ENCODE data around the gene SLC27A2. TPM values are rescaled to one million over a fixed set of nuclear protein-coding genes. Genes with fewer than 3 reads are reported as not detected.

SLC27A2 gene
- total RNA-seq, 1 experiment from 2014 or later = 7.0 TPM

DNA sequence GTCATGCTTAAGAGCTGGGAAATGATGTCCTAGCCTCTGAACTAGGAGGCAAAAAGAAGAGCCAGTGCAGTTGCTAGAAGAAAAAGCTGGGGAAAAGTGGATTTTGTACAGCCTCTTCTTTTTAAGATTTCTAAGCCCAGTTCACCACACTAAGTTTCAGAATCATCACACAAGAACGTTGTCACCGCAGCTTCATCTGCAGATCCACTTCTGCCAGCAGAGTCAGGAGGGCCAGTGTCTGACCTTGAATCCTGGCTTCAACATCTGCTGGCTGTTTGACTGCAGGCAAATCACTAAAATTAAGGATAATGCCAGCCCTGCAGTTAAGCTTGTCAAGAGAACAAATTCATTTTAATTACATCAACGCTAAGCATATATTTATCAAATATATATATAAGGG lies 47.3 kb downstream of the SLC27A2 start:
- no peaks in the 10 kb centered on the region for H3K4me1 ChIP-seq (ENCODE audit: insufficient read depth, low read length)
- H2AK5ac ChIP-seq (ENCODE audit: insufficient read length, low read length) = no peak overlapping the region
- no peak overlapping the region for H3K9ac ChIP-seq (ENCODE audit: extremely low read depth, insufficient read length, low read length)
- no peak overlapping the region for H3K4ac ChIP-seq (ENCODE audit: low read depth, low read length)
- H2BK15ac ChIP-seq (ENCODE audit: low read depth, low read length) = no peak overlapping the region
- H3K79me1 ChIP-seq (ENCODE audit: insufficient read depth, low read depth, low read length, poor library complexity, severe bottlenecking) = no peaks in the 10 kb centered on the region
- no peaks in the 10 kb centered on the region for H3K23me2 ChIP-seq (ENCODE audit: insufficient read length, low read depth, low read length, poor library complexity, severe bottlenecking)
- H3K9me3 Mint-ChIP-seq = no peaks in the 10 kb centered on the region
- no peak for DNase-seq
- no peak overlapping the region for H2BK120ac ChIP-seq (ENCODE audit: low read depth, low read length, poor library complexity, severe bottlenecking)
- no peak overlapping the region for H2BK12ac ChIP-seq (ENCODE audit: insufficient read length, low read depth, low read length)
- H3K4me3 Mint-ChIP-seq = no peak overlapping the region
- no peak overlapping the region for H3T11ph ChIP-seq (ENCODE audit: low read length)
- no peaks in the 10 kb centered on the region for H3K27me3 Mint-ChIP-seq (ENCODE audit: low read depth)
- H3K56ac ChIP-seq (ENCODE audit: insufficient read length, low read depth, low read length) = no peak overlapping the region
- H4K5ac ChIP-seq (ENCODE audit: insufficient read length, low read depth, low read length) = no peak overlapping the region
- H3K18ac ChIP-seq (ENCODE audit: insufficient read length, low read depth, low read length) = no peak overlapping the region
- no peaks in the 10 kb centered on the region for H3K9me3 ChIP-seq (ENCODE audit: control insufficient read depth, low read depth, low read length)
- no peak overlapping the region for H3K27ac ChIP-seq (ENCODE audit: insufficient read length, low read depth, low read length)
- H3K14ac ChIP-seq (ENCODE audit: insufficient read depth, low read length) = no peak overlapping the region
- H4K8ac ChIP-seq (replicated peaks; ENCODE audit: insufficient read length, low read depth, low read length) = no peak overlapping the region
- no peak overlapping the region for H2BK20ac ChIP-seq (ENCODE audit: low read depth, low read length, poor library complexity, severe bottlenecking)
- H3K27me3 ChIP-seq (ENCODE audit: insufficient read depth, low read length) = no peaks in the 10 kb centered on the region
- H3K23ac ChIP-seq (ENCODE audit: insufficient read length, low read depth, low read length) = no peak overlapping the region
- H3K4me1 Mint-ChIP-seq = no peaks in the 10 kb centered on the region
- H4K20me1 ChIP-seq (ENCODE audit: control insufficient read depth, insufficient read depth, insufficient read length) = no peaks in the 10 kb centered on the region
- TF ChIP-seq, protein P1, sequence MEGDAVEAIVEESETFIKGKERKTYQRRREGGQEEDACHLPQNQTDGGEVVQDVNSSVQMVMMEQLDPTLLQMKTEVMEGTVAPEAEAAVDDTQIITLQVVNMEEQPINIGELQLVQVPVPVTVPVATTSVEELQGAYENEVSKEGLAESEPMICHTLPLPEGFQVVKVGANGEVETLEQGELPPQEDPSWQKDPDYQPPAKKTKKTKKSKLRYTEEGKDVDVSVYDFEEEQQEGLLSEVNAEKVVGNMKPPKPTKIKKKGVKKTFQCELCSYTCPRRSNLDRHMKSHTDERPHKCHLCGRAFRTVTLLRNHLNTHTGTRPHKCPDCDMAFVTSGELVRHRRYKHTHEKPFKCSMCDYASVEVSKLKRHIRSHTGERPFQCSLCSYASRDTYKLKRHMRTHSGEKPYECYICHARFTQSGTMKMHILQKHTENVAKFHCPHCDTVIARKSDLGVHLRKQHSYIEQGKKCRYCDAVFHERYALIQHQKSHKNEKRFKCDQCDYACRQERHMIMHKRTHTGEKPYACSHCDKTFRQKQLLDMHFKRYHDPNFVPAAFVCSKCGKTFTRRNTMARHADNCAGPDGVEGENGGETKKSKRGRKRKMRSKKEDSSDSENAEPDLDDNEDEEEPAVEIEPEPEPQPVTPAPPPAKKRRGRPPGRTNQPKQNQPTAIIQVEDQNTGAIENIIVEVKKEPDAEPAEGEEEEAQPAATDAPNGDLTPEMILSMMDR (conservative IDR thresholded peaks at IDR 0.05) = no peak
- no peak overlapping the region for H4K91ac ChIP-seq (ENCODE audit: insufficient read length, low read depth, low read length)
- no peaks in the 10 kb centered on the region for H3K79me2 ChIP-seq (ENCODE audit: insufficient read depth, low read length)
- no CpG with 5 or more reads among the region's 3 CpGs for WGBS (ENCODE audit: extremely low coverage, insufficient read length, low lambda C conversion rate)
- no peak overlapping the region for H2BK5ac ChIP-seq (ENCODE audit: insufficient read length, low read length)
- H3K27ac Mint-ChIP-seq = no peak overlapping the region
- no peak overlapping the region for H2AFZ ChIP-seq (ENCODE audit: low read length)
- H3K36me3 Mint-ChIP-seq (ENCODE audit: insufficient read depth in 1 of 3, low read depth in 3 of 3) = no peaks in the 10 kb centered on the region
- H3K4me2 ChIP-seq (ENCODE audit: insufficient read depth, insufficient read length, low read length) = no peak overlapping the region

Measured in H9 (cell line).